ES-I3 (cell line): ENCODE data around the gene CCDC146.
"Not testable (repeated sequence)": the region's sequence is repeated elsewhere in the genome, so short reads cannot be mapped to it uniquely, and the experiment has no call there.

Source experiments
- H3K36me3 ChIP-seq: 2 replicates; pipeline ENCODE4 v1.6.1; 2013; ENCODE audit warnings: mild to moderate bottlenecking, low read length, control low read depth, moderate library complexity; ENCODE audit not compliant: insufficient read depth
- H3K4me1 ChIP-seq: 2 replicates; pipeline ENCODE4 v1.6.1; 2013; ENCODE audit warnings: mild to moderate bottlenecking, control low read depth, low read length; ENCODE audit not compliant: insufficient read depth
- H3K9ac ChIP-seq: 2 replicates; pipeline ENCODE4 v1.6.1; 2013; ENCODE audit warnings: low read depth, mild to moderate bottlenecking, low read length, moderate library complexity
- H3K9me3 ChIP-seq: 2 replicates; pipeline ENCODE4 v1.6.1; 2013; ENCODE audit warnings: mild to moderate bottlenecking, low read length, moderate library complexity; ENCODE audit not compliant: control insufficient read depth, insufficient read depth

CCDC146 gene

DNA sequence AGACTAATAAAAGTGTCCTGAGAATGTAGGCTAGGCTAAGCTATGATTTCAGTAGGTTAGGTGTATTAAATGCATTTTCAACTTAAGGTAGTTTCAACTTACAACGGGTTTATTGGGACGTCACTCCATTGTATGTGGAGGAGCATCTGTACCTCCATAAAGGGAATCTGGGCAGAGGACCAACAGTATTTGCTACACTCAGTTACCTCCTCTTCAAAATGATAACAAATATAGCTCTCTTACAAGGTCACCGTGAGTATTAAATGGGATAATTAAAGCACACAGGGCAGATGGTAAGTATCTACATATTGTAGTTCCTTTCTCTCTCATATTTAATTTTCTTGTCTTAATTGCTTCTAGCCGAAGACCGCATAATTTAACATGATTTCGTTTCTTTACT, 136.2 kb downstream of the CCDC146 start:
- H3K9me3 ChIP-seq, result no peaks in the 10 kb centered on the region
- H3K9ac ChIP-seq, result no peak overlapping the region
- no peaks in the 10 kb centered on the region for H3K4me1 ChIP-seq
- H3K36me3 ChIP-seq, result no peaks in the 10 kb centered on the region

GRCh38 chr7:77262316-77262715, 139.9 kb downstream of the CCDC146 start:
- Histone ChIP-seq H3K9me3 (no peaks in the 10 kb centered on the region), H3K4me1 (no peaks in the 10 kb centered on the region), H3K36me3 (no peaks in the 10 kb centered on the region), H3K9ac (no peak overlapping the region)

- no peaks in the 10 kb centered on the region for H3K4me1 ChIP-seq
- no peaks in the 10 kb centered on the region for H3K36me3 ChIP-seq
- H3K9me3 ChIP-seq, result no peaks in the 10 kb centered on the region
- no peak overlapping the region for H3K9ac ChIP-seq
These were observed 143.3 kb downstream of the CCDC146 start for GRCh38 chr7:77265666-77266065.

DNA sequence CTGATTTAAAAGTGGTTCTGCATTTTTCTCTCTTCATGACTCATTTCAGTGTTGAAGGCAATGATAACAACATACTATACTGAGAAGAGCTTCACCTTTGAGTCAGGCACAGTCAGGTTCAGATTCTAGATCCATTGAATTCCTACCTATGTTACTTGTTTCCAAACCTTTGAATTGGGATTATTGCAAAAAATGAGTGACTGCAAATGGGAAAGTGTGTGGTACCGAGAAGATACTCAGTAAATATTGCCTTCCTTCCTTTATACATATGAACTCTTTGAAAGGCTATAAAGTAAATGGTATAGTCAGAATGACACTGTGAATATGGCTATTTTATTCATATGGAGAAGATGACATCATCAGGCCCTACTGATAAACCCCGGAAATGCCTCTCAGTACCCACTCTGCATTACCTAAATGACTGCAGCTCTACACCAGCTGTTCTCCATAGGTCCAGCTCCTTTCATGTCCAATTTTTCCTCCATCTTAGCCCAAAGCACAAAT, 143.9 kb downstream of the CCDC146 start:
- no peak overlapping the region for H3K9ac ChIP-seq
- H3K4me1 ChIP-seq, result no peaks in the 10 kb centered on the region
- H3K9me3 ChIP-seq, result no peaks in the 10 kb centered on the region
- no peaks in the 10 kb centered on the region for H3K36me3 ChIP-seq

DNA sequence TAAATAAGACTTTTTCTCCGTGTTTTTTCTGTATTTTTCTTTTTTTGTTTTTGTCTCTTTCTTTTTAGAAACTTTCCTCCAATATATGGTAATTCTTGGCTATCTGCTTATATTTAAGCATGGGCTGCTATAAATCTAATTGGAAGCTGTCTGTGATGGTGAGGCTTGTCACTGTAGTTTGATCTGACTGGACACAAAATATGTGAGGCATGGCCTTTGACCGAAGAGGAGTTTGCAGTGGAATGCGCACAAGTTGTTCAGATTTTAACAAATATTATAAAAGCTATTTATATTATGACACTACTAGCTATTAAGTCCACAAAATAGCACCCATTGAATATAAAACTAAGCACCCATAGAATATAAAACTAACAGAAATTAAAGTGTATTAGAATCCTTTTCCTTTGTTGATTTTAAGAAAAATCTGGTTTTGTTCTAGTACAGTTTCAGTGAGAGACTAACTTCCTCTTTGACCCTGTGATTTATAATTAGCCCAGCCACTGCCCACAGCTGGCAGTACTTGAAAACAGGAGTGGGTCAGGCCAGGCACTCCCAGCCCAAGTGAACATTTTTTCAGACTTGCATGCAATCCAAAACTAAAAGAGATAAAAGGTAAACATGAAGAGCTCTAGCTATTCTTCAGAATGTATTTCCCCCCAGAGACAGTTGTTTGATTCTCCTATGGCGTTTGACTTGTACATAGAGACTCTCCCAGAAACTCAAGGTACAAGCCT, 147.1 kb downstream of the CCDC146 start:
- H3K9me3 ChIP-seq, result no peaks in the 10 kb centered on the region
- no peaks in the 10 kb centered on the region for H3K36me3 ChIP-seq
- no peak overlapping the region for H3K9ac ChIP-seq
- no peaks in the 10 kb centered on the region for H3K4me1 ChIP-seq

DNA sequence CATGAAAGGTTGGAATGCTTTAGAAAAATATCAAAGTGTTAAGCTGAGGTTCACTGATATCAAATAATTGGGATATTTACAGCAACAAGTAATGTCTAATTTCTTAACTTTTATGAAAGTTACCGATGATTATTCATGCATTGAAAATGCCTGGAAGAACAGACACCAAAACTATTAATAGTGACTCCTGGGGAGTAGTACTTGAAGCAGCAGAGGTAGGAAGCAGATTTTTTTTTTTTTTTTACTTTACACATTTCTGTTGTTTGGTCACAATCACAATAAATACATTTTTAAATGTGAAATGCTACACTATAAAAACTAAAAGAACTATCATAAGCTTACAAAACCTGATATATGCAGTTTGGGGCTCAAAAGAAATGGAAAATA, 147.7 kb downstream of the CCDC146 start:
- Histone ChIP-seq H3K36me3 (no peaks in the 10 kb centered on the region), H3K4me1 (no peaks in the 10 kb centered on the region), H3K9ac (no peak overlapping the region), H3K9me3 (no peaks in the 10 kb centered on the region)

- Histone ChIP-seq H3K36me3 (no peaks in the 10 kb centered on the region), H3K9ac (no peak overlapping the region), H3K9me3 (no peaks in the 10 kb centered on the region), H3K4me1 (no peaks in the 10 kb centered on the region)
These were observed 149.4 kb downstream of the CCDC146 start for GRCh38 chr7:77271766-77272165.

GRCh38 chr7:77275663-77276062, 153.2 kb downstream of the CCDC146 start:
- not testable (repeated sequence) for H3K36me3 ChIP-seq, H3K9me3 ChIP-seq, H3K4me1 ChIP-seq, H3K9ac ChIP-seq

- H3K36me3 ChIP-seq, result no peaks in the 10 kb centered on the region
- no peak overlapping the region for H3K9ac ChIP-seq
- H3K9me3 ChIP-seq, result no peaks in the 10 kb centered on the region
- no peaks in the 10 kb centered on the region for H3K4me1 ChIP-seq
These were observed 153.7 kb downstream of the CCDC146 start for GRCh38 chr7:77276120-77276519.

DNA sequence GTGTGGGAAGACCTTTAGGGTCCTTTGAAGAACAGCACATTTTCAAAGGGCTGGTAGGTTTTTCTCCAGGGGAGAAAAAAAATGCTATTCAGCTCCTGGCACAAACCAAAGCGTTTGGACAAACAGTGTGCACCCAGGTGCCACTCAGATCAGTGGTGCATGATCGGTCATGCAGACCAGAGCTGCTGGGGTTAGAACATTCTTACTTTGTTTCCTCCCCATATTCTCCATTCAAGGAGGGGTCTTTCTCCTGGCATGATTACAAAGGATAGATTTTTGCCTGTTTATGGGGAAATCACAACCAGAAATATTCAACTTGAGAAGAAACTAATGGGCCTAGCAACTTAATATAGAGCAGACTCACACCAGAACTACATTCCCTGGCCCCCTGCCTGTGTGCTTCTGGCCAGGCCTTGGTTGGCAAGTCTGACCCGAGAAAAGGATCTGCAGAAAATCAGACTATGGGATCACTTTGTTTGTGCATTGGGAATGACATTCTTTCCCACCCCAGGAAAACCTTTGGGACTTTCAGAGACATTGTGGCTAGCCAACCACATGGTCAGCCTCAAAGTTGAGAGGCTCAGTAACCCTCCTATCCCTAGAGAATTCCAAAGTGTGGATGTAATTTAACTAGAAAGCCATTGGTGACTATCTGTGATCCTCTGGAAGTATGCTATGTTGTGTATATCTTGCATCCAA, 159.5 kb downstream of the CCDC146 start:
- no peaks in the 10 kb centered on the region for H3K9me3 ChIP-seq
- H3K36me3 ChIP-seq, result no peaks in the 10 kb centered on the region
- no peak overlapping the region for H3K9ac ChIP-seq
- H3K4me1 ChIP-seq, result no peaks in the 10 kb centered on the region

GRCh38 chr7:77282897-77283296, 160.5 kb downstream of the CCDC146 start:
- H3K9me3 ChIP-seq, result no peaks in the 10 kb centered on the region
- H3K9ac ChIP-seq, result no peak overlapping the region
- no peaks in the 10 kb centered on the region for H3K4me1 ChIP-seq
- H3K36me3 ChIP-seq, result no peaks in the 10 kb centered on the region

GRCh38 chr7:77284005-77284404, 161.6 kb downstream of the CCDC146 start:
- no peak overlapping the region for H3K9ac ChIP-seq

DNA sequence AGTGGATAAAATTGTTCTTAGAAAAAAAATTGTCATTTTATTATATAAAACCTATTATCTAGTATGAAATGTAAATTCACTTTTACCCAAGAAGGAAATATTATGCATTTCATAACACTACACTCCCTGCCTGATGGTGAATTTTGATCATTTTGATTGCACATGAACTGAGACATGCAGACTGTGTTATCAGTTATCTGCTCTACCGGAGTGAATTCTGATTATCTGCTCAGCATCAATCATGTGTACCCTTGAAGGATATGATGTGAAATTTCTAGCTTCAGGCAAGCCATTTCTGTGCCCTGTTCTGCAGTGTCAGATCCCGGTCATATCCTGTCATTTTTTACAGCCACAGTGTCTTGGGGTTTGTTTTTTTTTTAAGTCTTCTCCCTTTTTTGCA, 162.2 kb downstream of the CCDC146 start:
- H3K9ac ChIP-seq, result no peak overlapping the region
- no peaks in the 10 kb centered on the region for H3K36me3 ChIP-seq
- no peaks in the 10 kb centered on the region for H3K9me3 ChIP-seq
- no peaks in the 10 kb centered on the region for H3K4me1 ChIP-seq

More at GRCh38 chr7:77284005-77284404, 161.6 kb downstream of the CCDC146 start:
- no peaks in the 10 kb centered on the region for H3K4me1 ChIP-seq
- no peaks in the 10 kb centered on the region for H3K9me3 ChIP-seq
- no peaks in the 10 kb centered on the region for H3K36me3 ChIP-seq

- Histone ChIP-seq H3K9me3 (no peaks in the 10 kb centered on the region), H3K36me3 (no peaks in the 10 kb centered on the region), H3K4me1 (no peaks in the 10 kb centered on the region), H3K9ac (no peak overlapping the region)
These were observed 166.4 kb downstream of the CCDC146 start for GRCh38 chr7:77288676-77289320.

- no peak overlapping the region for H3K9ac ChIP-seq
- no peaks in the 10 kb centered on the region for H3K9me3 ChIP-seq
- H3K4me1 ChIP-seq, result no peaks in the 10 kb centered on the region
- no peaks in the 10 kb centered on the region for H3K36me3 ChIP-seq
These were observed 167.0 kb downstream of the CCDC146 start for GRCh38 chr7:77289387-77289786.
